GM19438 (cell line): ENCODE results near the gene MAP3K12.
"Not testable (repeated sequence)": the region's sequence is repeated elsewhere in the genome, so short reads cannot be mapped to it uniquely, and the experiment has no call there.

Experiments used
- ATAC-seq: cut with Tn5 transposase; IDR thresholded peaks from one replicate; pipeline ENCODE4 v1.9.1; 2021; ENCODE audit warnings: low read depth; ENCODE audit not compliant: unreplicated experiment

Gene MAP3K12

DNA sequence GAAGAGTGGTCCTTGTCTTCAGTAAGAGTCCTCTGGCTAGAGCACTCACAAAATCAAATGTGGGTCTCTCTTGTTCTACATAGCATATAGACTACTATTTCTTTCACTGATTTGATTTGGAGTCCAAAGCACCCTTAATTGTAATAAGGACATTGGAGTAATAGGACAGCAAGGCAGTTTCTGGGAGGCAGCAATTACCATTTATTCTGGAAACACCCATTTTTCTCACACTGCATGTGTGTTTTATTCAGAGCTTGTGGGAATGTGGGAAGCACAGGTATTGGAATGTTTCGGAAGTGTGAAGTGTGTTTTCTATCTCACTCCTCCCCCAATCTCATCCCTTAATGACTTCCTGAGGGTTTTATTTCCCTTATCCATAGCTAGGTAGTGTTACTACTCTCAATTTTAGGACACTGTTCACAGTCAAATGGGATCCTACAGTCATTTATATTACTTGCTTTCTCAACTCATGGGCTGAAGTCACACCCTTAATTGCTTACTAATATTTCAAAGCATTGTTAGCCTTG lies 27.1 kb downstream of the MAP3K12 start:
- ATAC-seq = no peak

DNA sequence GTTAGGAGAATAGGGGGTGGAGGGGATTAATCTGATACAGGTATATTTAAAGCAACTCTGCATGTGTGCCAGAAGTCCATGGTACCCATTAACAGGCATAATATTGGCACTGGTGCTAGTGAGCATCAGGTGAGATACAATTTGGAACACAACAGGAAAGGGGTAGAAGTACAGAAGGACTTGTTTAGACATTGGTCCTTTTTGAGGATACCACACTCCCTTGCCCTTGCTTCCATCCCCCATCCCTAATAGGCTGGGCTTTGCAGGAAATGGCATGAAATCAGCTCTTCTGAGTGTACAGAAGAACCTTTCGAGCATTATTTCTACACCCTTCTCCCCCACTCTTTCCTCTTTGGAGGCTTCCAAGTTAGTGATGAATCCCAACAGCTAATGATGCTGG lies 31.0 kb downstream of the MAP3K12 start:
- ATAC-seq = no peak

DNA sequence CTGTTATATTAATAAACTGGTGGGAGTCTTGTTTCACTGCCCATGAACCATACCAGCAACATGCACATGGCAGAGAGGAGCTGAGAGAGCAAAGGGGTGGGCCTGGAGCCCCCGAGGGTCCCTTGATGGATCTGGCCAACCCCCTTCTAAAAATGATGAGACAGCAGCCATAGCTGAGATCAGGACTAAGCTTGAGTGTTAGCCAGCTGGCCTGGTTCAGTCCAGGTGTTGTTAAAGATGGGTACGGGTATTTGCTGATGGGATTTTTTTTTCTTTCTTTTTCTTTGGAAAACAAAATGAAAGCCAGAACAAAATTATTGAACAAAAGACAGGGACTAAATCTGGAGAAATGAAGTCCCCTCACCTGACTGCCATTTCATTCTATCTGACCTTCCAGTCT lies 31.4 kb downstream of the MAP3K12 start:
- no peak for ATAC-seq

DNA sequence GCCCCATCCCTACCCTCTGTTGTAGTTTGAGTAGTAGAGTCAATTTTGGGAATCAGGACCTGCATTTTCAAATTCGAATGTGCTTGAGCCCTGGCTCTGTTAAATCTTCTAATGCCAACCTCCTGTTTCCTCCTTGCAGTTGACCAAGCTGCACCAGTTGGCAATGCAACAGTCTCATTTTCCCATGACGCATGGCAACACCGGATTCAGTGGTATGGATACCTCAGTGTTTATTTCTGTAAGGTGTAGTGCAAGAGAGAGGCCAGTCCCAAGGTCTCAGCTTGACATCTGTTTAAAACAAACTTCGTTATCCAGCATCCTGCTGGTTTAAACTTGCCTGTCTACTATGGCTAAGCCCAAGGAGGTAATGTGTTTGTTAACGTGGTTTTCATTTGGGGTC lies 32.2 kb downstream of the MAP3K12 start:
- no peak for ATAC-seq

DNA sequence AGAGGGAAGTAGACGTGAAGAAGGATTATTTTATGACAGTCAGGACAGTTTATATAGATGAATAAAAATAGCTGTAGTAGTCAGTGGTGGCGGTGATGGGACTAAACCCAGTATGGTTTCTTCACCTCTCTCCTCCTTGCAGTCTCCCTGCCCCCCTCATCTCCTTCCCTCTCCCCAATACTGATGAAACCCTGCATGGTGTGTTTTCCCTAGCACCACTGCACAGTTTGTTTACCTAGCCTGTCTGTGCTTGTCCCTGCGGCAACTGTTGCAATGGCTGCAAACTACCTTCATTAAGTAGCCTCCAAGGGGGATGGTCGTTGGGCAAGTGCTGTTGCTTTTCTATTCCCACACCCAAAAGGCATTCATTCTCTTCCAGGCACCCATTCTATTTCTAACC lies 32.6 kb downstream of the MAP3K12 start:
- no peak for ATAC-seq

DNA sequence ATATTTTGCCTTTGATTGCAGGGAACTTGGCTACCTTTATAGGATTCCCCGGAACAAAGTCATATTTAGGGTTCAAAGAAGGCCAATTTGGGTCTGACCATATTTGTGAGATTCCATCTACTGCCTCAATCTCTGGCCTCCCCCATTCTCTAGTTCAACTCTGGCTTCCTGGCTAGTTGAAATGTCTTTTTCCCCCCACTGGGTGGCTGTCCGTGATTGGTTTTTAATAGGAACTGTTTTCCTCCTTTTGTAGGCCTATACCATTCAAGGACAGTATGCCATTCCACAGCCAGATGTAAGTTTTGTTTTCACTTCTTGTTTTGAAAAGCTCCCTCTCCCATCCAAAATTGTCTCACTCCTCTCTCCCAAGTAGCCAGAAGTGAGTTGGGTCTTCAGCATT lies 33.6 kb downstream of the MAP3K12 start:
- no peak for ATAC-seq

DNA sequence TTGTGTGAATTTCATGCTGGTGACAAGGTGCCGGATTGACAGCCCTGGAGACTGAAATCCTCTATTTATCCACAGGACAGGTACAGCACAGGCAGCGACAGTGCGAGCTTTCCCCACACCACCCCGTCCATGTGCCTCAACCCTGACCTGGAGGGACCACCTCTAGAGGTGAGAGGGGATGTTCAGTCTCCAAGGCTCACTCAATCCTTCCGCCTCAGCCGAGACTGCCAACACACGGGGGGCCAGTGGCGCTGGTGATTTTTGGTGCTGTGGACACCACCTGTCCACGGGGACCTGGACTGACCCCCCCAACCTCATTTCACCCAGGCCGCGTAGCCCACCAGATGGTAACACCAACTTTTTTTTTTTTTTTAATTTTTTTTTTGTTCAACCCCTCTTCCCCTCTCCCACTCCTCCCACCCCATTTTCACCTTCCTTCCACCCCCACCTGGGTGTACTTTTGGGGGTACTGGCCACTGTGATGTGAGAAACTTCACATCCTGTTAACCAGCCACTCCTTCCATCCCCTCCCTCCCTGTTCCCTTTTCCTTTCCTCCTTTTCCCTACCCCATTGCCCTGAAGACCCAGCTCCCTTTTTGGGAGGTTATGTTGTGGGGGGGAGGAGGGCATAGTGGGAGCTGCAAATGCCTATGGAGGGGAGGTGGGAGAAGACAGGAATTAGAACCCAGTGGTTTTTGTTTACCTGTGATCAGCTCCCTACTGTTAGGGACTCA lies 34.4 kb downstream of the MAP3K12 start:
- ATAC-seq = no peak

DNA sequence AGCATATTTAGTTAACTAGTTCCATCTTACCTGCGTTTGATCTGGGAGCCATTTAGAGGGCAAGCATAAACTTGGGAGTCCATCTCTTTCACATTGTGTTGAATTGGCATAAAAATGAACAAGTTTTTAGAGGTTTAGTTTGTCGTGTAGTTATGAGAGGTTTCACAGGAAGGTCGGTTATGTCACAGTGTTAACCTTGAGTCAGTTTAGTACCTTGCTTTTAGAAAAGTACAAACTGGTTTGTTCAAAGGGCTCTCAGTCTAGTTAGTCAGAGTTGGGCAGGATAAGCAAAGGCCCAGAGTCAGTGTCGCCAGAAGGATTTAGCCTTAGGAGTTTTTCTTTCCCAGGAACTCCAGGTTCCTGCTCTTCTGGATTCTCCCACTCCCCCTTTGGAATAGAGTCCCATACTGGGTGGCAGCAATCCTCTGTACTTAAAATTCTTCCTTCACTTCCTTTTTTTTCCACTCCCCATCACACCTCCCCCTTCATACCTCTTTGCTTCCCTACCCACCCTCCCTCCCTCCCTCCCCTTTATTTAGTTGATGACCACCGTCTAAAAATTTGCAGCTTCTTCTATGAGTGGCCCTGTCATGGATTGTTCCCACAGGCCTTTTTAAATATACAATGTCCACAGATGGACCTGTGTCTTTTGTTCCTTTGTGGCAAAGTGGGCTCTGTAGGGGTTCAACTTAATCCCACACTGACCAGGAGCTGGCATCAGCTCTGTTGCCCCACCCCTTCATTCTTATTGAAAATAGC lies 35.3 kb downstream of the MAP3K12 start:
- ATAC-seq = no peak

DNA sequence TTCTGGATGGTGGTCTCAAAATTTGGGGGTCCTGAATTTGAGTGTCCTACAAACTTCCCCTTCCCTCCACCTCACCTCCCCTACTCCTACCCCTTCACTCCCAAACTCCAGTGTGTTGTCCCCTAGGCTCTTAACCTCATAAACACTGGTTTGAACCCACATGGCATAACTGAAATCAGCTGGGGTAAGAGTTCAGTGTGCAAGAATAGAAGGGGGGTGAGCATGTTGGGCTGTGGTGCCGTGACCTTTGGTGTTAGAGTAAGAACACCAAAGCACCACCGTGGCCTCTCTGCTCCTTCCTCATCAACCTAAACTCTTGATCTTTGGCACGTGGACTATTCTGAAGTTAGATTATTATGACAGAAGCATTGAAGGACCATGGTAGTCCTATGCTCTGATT lies 36.3 kb downstream of the MAP3K12 start:
- ATAC-seq = no peak

DNA sequence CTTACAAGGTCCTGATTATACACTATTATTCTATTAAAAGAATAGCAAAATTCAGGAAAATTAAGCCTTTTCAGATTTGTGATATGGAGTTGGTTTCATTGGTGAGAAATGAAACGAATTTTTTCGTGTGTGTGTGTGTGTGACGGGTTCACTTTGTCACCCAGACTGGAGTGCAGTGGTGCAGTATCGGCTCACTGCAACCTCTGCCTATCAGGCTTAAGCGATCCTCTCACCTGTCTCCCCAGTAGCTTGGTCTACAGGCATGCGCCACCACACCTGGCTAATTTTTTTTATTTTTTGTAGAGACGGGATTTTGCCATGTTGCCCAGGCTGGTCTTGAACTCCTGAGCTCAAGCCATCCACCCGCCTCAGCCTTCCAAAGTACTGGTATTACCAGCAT lies 37.7 kb downstream of the MAP3K12 start:
- ATAC-seq = no peak

DNA sequence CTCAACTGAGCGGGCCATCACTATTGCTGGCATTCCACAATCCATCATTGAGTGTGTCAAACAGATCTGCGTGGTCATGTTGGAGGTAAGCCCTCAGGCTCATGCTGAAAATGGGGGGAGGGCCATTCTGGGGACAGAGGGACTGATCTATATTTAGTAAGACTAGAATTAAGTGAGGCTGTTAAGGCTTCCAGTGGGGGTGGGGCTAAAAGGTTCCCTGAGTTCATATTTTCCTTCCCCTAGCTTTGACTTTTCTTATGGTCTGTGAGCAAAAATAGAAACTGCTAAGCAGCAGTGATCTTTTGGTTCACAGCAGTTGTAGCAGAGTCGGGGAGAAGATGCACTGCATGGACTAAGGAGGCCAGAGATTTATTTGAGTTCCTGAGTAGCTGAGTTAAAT lies 38.2 kb downstream of the MAP3K12 start:
- ATAC-seq = no peak

DNA sequence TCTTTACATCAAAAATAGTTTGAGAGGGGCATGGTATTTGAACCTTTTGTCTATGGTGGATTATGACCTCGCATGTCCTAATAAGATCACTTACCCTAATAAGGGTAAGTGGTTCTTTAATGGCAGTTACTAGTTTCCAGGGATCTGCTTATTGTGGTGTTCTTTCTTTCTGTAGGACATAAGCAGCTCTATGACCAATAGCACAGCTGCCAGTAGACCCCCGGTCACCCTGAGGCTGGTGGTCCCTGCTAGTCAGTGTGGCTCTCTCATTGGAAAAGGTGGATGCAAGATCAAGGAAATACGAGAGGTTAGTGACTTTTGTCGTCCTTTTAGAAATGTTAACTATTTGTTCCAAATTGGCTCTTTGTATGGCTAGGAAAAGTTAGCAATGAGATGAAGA lies 40.2 kb downstream of the MAP3K12 start:
- ATAC-seq = no peak

DNA sequence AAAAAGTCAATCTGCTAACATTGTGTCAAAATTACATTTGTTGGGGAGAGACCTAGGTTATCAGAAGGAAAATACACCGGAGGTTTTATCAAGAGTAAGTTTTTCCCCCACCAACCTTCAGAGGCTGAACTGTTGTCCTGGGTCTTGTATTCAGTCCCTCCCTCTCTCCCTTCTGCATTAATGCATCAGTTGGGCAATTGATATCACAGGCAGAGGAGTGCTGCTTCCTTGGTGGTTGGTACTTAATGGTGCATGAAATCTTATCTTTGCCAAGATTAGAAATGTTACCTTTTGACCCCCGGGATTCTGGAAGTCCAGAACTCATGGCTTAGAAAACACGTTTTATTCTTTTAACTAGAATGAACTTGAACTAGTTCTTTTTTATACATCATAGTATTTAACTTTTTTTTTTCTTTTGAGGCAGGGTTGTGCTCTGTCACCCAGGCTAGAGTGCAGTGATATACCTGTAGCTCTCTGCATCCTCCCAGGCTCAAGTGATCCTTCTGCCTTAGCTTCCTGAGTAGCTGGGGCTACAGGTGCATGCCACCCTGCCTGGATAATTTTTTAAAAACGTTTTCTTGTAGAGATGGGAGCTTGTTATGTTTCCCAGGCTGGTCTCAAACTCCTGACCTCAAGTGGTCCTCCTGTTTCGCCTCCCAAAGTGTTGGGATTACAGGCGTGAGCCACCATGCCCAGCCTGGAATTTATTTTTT lies 42.4 kb downstream of the MAP3K12 start:
- ATAC-seq = no peak

DNA sequence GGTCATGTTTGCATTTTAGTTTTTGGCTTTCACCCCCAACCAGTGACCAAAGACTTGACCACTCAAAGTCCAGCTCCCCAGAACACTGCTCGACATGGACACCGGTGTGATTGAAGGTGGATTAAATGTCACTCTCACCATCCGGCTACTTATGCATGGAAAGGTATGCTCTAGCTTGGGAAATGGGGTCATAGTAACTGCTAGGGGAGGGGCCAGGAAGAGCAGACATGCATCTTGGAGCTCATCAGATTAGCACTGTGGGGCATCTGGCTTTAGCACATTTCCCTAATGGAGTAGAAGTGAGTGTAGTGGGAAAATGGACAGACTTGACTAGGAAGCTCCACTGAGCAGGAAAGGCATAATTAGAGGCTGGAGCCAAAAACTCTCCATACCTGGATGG lies 44.6 kb downstream of the MAP3K12 start:
- ATAC-seq = no peak

DNA sequence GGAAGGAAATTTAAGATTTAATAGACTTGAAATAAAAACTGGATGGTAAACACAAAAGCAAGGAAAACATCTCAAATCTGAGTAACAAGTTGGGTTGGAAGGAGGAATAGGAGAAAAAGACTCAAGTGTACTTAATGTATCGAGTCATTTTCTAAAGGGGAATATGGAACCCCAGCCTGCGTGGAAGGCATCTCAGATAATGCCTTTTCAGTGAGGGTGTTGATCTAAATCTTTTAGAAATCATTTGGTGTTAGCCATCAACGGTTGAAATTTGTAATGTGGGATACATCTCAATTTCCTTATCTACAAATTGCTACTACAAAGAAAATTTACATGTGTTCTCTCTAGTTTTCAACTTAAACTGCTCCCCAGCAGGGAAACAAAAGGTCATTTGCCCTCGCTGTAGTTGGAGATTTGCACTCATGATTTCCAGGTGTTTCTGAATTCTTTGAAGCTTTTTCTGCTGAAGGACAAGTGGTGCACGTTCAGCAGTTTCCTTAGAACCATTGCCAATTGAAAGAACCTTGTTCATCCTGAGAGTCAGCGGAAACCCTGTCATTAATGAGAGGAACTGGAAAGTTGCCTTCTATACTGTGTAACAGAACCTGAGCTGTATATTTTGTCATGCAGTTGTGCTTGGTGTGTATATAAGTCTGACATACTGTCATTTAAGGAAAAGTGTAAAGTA lies 45.2 kb downstream of the MAP3K12 start:
- ATAC-seq = no peak

DNA sequence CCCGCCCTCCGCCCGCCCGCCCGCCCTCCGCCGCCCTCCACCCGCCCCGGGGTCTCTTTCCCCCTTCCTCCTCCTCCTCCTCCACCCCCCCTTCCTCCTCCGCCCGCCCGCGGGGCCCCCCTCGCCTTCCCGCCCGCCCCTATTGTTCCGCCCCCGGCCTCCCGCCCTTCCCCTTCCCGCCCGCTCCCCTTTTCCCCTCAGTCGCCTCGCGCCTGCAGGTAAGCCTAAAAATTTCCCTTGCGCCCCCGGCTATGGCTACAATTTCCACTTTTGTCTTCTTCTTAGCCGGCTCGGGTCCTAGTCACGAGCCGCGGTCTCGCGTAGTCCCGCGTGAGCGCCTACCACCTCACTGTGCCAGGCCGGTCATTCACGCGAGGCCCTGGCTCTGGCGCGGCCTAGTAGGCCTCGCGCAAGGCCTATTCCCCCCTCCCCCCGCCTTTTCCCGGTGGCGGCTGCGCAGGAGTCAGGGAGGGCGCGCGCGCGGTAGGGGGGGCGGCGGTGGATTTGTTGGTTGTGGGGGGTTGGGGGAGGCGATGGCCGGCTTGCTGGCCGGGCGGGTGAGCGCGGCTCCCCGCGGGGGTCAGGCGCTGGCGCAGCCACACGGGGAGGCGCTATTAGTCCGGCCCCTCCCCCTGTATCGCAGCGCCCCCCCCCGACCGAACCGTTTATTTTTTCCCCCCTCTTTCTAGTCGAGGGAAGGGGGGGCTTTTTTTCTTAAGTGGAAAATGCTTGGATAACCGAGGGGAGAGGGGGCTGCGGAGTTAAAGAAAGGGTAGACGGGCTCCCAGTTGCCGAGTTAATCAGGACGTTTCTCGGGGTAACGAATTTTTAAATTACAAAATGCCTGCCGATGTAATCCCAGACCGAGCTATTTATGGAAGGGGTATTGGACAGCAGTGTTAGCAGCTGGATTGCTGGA lies 46.8 kb downstream of the MAP3K12 start:
- ATAC-seq = no peak

DNA sequence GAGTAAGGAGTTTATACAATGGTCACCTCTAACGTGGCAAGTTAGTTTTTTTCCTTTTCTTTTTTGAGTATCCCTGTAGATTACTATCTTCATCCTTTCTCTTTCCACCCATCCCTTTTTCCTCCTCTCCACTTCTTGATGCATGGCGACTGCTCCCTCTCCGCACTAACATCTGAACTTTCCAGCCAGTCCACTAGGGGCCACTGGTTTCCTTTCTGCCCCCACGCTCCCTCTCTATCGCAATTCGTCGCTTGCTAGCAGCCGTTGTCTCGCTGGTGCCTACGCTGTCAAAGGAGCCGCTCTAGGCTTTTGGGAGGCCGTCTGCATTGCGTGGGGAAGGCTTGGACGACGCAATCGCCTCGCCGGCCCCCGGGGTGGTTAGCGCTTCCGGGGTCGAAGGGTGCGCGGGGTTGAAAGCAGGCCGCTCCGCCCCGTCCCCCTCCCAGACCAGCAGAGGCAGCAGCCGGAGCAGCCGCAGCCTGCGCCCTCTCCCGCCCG lies 47.5 kb downstream of the MAP3K12 start, which contains the start of gene PCBP2:
Gene PCBP2, plus strand, starts transcription at position 442 of the 498 bp plus-strand sequence. CDS start 2,699 bp downstream, outside the sequence.
- ATAC-seq = peak; percentile 94

DNA sequence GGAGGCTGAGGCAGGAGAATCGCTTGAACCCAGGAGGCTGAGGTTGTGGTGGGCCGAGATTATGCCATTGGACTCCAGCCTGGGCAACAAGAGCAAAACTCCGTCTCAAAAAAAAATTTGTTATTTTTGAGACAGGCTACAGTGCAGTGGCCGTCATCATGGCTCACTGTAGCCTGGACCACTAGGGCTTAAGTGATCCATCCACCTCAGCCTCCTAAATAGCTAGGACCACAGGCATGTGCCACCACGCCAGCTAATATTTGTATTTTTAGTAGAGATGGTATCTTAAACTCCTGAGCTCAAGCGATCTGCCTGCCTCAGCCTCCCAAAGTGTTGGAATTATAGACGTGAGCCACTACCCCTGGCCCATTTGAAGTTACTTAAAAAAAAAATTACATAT lies 48.3 kb downstream of the MAP3K12 start:
- no peak for ATAC-seq

DNA sequence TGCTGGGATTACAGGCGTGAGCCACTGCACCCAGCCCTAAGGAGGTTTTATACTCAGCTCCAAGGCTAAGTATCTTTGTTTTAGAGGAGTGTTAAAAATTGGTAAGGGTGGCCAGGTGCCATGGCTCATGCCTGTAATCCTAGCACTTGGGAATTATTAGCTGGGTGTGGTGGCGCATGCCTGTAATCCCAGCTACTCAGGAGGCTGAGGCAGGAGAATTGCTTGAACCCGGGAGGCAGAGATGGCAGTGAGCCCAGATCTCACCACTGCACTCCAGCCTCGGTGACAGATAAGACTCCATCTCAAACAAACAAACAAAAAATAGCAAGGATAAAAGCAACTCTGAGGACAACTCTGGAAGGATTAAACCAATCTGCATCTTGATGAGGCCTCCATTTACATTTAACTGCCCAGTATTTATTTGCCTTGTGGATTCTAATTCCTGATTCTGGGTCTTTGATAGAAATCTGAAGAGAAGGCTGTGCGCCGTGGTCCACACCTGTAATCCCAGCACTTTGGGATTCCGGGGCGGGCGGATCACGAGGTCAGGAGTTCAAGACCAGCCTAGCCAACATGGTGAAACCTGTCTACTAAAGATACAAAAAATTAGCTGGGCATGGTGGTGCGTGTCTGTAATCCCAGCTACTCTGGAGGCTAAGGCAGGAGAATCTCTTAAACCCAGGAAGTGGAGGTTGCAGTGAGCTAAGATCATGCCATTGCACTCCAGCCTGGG lies 54.5 kb downstream of the MAP3K12 start:
- ATAC-seq = not testable (repeated sequence)
